ENCODE data around the gene KLC4.

- TF ChIP-seq CTCF (IDR thresholded peaks at IDR 0.05) (no peak), POLR2A (IDR thresholded peaks at IDR 0.05) (no peak)
These were observed 55.9 kb downstream of the KLC4 start for GRCh38 chr6:43115365-43115764.
